ENCODE results near the gene SUGCT.

DNA sequence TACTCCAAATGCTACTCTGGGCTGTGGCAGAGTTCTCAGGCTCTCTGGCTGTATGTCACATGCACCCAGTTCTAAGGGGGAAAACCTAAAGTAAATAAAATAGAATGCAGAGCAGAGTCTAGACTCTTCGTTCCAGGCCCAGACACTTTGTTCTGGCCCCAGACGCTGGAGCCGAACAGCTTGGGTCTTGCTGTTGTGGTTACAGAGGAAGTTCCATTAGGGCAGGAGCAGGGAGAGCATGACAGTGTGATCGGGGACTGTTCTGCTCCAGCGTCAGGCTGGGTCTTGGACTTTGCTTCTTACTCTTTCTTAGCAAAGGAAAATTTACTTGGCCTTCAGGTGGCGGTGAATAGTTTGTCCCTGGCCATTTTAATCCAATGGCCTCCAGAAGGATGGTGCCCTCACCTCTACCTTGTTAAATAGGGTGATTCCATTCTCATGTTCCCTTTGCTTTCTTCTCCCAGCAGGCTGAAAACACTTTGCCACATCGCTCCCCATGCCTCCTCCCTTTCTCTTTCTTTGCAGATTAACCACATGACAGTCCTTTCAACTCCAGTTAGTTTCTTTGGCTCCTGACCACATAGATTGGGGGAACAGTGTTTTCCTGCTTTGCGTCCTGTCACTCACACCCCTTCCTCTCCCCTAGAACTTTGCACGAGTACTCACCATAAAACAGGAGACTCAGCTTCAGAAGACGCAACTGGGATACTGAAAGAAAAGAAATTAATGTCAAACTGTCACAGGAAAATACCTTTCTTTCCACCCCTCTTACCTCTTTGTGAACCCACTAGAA, 730.8 kb downstream of the SUGCT start:
- TF ChIP-seq, protein P1, sequence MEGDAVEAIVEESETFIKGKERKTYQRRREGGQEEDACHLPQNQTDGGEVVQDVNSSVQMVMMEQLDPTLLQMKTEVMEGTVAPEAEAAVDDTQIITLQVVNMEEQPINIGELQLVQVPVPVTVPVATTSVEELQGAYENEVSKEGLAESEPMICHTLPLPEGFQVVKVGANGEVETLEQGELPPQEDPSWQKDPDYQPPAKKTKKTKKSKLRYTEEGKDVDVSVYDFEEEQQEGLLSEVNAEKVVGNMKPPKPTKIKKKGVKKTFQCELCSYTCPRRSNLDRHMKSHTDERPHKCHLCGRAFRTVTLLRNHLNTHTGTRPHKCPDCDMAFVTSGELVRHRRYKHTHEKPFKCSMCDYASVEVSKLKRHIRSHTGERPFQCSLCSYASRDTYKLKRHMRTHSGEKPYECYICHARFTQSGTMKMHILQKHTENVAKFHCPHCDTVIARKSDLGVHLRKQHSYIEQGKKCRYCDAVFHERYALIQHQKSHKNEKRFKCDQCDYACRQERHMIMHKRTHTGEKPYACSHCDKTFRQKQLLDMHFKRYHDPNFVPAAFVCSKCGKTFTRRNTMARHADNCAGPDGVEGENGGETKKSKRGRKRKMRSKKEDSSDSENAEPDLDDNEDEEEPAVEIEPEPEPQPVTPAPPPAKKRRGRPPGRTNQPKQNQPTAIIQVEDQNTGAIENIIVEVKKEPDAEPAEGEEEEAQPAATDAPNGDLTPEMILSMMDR (IDR thresholded peaks at IDR 0.05), result no peak
- no peak for TF ChIP-seq POLR2A (IDR thresholded peaks at IDR 0.05; ENCODE audit: low read depth)

All from esophagus muscularis mucosa (tissue), 3 donors.